GM10847 (cell line): ENCODE results near the gene LRMDA.

Experiments
- POLR2A ChIP-seq: IDR thresholded peaks from 2 replicates; pipeline ENCODE4 v1.6.1; 2011; ENCODE audit not compliant: insufficient read length; ENCODE audit errors: extremely low read depth

LRMDA gene

GRCh38 chr10:75904499-75905283 is 473.3 kb downstream of the LRMDA start:
- TF ChIP-seq POLR2A: no peak

- no peak for TF ChIP-seq POLR2A
These were observed 474.1 kb downstream of the LRMDA start for GRCh38 chr10:75905490-75905889.

GRCh38 chr10:75910032-75910431 is 478.6 kb downstream of the LRMDA start:
- TF ChIP-seq POLR2A: no peak

GRCh38 chr10:75911426-75911825 is 480.0 kb downstream of the LRMDA start:
- no peak for TF ChIP-seq POLR2A

- TF ChIP-seq POLR2A: no peak
These were observed 485.5 kb downstream of the LRMDA start for GRCh38 chr10:75916906-75917305.

GRCh38 chr10:75919913-75920312 is 488.5 kb downstream of the LRMDA start:
- no peak for TF ChIP-seq POLR2A

GRCh38 chr10:75922435-75922834 is 491.0 kb downstream of the LRMDA start:
- no peak for TF ChIP-seq POLR2A

- no peak for TF ChIP-seq POLR2A
These were observed 493.0 kb downstream of the LRMDA start for GRCh38 chr10:75924309-75924902.

GRCh38 chr10:75925999-75926398 is 494.6 kb downstream of the LRMDA start:
- TF ChIP-seq POLR2A: no peak

GRCh38 chr10:75926763-75927162 is 495.3 kb downstream of the LRMDA start:
- TF ChIP-seq POLR2A: no peak

GRCh38 chr10:75928231-75928630 is 496.8 kb downstream of the LRMDA start:
- TF ChIP-seq POLR2A: no peak

GRCh38 chr10:75929630-75930161 is 498.3 kb downstream of the LRMDA start:
- TF ChIP-seq POLR2A: no peak

- TF ChIP-seq POLR2A: no peak
These were observed 501.5 kb downstream of the LRMDA start for GRCh38 chr10:75932921-75933320.

GRCh38 chr10:75935240-75935639 is 503.8 kb downstream of the LRMDA start:
- TF ChIP-seq POLR2A: no peak

GRCh38 chr10:75935650-75936400 is 504.4 kb downstream of the LRMDA start:
- TF ChIP-seq POLR2A: no peak

- no peak for TF ChIP-seq POLR2A
These were observed 505.4 kb downstream of the LRMDA start for GRCh38 chr10:75936841-75937240.
